ENCODE data around the gene SFN. TPM values are rescaled to one million over a fixed set of nuclear protein-coding genes. Genes with fewer than 3 reads are reported as not detected.

SFN gene
- total RNA-seq, 1 experiment from 2014 or later, result 245 TPM

DNA sequence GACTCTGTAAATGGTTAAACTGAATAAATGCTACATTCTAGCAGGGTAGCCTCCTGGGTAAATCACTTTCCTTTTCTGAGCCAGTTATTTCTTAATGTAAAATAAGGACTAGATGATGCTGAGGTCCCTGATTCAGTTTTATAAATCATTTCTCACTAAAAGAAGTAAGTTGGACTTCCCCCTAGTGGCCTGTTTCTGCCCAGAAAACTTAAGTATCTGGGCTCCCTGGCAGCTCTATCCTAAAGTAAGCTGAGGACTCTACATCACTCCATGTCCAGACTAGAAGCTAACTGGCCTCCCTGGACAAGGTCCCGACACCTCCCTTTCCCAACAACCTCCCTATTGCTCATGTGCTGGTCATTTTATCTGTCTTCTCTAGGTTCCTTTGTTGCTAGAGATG is 24.2 kb downstream of the SFN start:
- CTCF ChIA-PET, result interaction anchor here (0.7 to 1.4 kb wide), 4 partner anchors 11 to 38 kb away, joined by 3 to 5 read pairs (median 3); no protein-coding TSS in a partner anchor
- H3K27ac ChIP-seq (ENCODE audit: low read depth, low read length), result no peak overlapping the region
- peaks cover 38 to 48% of the 10 kb centered on the region in 2 experiments for H3K36me3 ChIP-seq (ENCODE audit: control insufficient read depth in 1 of 2, insufficient read depth in 2 of 2, low read length in 2 of 2)
- peaks cover 4 to 19% of the 10 kb centered on the region in 2 experiments; a peak in 3 of 4 replicates for H3K4me1 ChIP-seq (ENCODE audit: control insufficient read depth in 1 of 2, insufficient read depth in 2 of 2, low read length in 2 of 2)
- TF ChIP-seq RAD21 (IDR thresholded peaks at IDR 0.05; ENCODE audit: low read depth) (peak; percentile 50), SIN3A (IDR thresholded peaks at IDR 0.05; ENCODE audit: low read depth) (no peak)
- TF ChIP-seq, protein P1, sequence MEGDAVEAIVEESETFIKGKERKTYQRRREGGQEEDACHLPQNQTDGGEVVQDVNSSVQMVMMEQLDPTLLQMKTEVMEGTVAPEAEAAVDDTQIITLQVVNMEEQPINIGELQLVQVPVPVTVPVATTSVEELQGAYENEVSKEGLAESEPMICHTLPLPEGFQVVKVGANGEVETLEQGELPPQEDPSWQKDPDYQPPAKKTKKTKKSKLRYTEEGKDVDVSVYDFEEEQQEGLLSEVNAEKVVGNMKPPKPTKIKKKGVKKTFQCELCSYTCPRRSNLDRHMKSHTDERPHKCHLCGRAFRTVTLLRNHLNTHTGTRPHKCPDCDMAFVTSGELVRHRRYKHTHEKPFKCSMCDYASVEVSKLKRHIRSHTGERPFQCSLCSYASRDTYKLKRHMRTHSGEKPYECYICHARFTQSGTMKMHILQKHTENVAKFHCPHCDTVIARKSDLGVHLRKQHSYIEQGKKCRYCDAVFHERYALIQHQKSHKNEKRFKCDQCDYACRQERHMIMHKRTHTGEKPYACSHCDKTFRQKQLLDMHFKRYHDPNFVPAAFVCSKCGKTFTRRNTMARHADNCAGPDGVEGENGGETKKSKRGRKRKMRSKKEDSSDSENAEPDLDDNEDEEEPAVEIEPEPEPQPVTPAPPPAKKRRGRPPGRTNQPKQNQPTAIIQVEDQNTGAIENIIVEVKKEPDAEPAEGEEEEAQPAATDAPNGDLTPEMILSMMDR (IDR thresholded peaks at IDR 0.05 in 2 of 3, conservative IDR thresholded peaks at IDR 0.05 in 1 of 3; ENCODE audit: borderline replicate concordance in 1 of 3, insufficient read depth in 1 of 3, low read depth in 2 of 3, low read length in 2 of 3), result peak; percentile 19 to 61 (median 54); a peak in 5 of 6 replicates
- no peaks in the 10 kb centered on the region for H3K9me3 ChIP-seq (ENCODE audit: control insufficient read depth in 1 of 2, insufficient read depth in 1 of 2, low read depth in 1 of 2, low read length in 2 of 2)
- intact Hi-C loops (cut with micrococcal nuclease), result no loop called here
- POLR2A ChIA-PET, result interaction anchor here (1.0 to 1.5 kb wide), 3 partner anchors 9 to 22 kb away, joined by 3 to 6 read pairs (median 6); partner anchors contain the start of gene GPATCH3
- H3K9ac ChIP-seq (ENCODE audit: low read length), result no peak overlapping the region
- H3K79me2 ChIP-seq (ENCODE audit: insufficient read depth, low read length), result peaks cover 43% of the 10 kb centered on the region
- no peak overlapping the region for H3K4me2 ChIP-seq (ENCODE audit: low read length)
- RAD21 ChIA-PET (ENCODE audit: low non-redundant PET in 1 of 2, low total read pairs in 2 of 2, uncharacterized antibody in 2 of 2, unreplicated experiment in 2 of 2), result no interaction called here
- no peak overlapping the region for H3K4me3 ChIP-seq (replicated peaks in 1 of 2; ENCODE audit: low read depth in 1 of 2, low read length in 2 of 2)
- H4K20me1 ChIP-seq (ENCODE audit: insufficient read depth), result peaks cover 2% of the 10 kb centered on the region; the same call in 1 of the 2 replicates
- H3K9me2 ChIP-seq (ENCODE audit: insufficient read depth), result no peaks in the 10 kb centered on the region
- H2AFZ ChIP-seq (ENCODE audit: low read depth, low read length, poor library complexity, severe bottlenecking), result no peak overlapping the region
- no TSS peak for BruUV-seq (replicated peaks)
- no peaks in the 10 kb centered on the region for H3K27me3 ChIP-seq (ENCODE audit: insufficient read depth, low read length)
- ATAC-seq (no peak), DNase-seq (ENCODE audit: low read depth, low spot score) (no peak)

DNA sequence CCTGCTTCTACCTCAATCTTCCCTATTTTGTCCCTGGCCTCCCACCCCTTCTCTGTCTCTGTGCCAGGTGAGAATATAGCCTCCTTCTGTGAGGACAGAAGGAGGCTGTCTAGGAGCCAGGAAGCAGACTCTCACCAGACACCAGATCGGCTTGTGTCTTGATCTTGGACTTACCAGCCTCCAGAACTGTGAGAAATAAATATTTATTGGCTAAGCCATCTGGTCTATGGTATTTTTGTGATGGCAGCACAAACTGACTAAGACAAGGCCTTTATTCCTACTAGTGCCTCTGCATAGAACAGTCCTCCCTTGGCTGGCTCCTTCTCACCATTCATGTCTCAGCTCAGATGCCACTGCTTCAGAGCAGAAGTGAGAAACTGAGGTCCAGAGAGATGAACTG is 25.3 kb downstream of the SFN start:
- peaks cover 2% of the 10 kb centered on the region; the same call in 1 of the 2 replicates for H4K20me1 ChIP-seq (ENCODE audit: insufficient read depth)
- RAD21 ChIA-PET (ENCODE audit: low non-redundant PET in 1 of 2, low total read pairs in 2 of 2, uncharacterized antibody in 2 of 2, unreplicated experiment in 2 of 2), result no interaction called here
- no peak overlapping the region for H2AFZ ChIP-seq (ENCODE audit: low read depth, low read length, poor library complexity, severe bottlenecking)
- no peak overlapping the region for H3K27ac ChIP-seq (ENCODE audit: low read depth, low read length)
- peaks cover 4 to 19% of the 10 kb centered on the region in 2 experiments; a peak in 3 of 4 replicates for H3K4me1 ChIP-seq (ENCODE audit: control insufficient read depth in 1 of 2, insufficient read depth in 2 of 2, low read length in 2 of 2)
- intact Hi-C loops (cut with micrococcal nuclease), result no loop called here
- ATAC-seq (no peak), DNase-seq (ENCODE audit: low read depth, low spot score) (no peak)
- no peak overlapping the region for H3K4me2 ChIP-seq (ENCODE audit: low read length)
- BruUV-seq (replicated peaks), result no TSS peak
- H3K36me3 ChIP-seq (ENCODE audit: control insufficient read depth in 1 of 2, insufficient read depth in 2 of 2, low read length in 2 of 2), result peaks cover 34 to 52% of the 10 kb centered on the region in 2 experiments
- peaks cover 43% of the 10 kb centered on the region for H3K79me2 ChIP-seq (ENCODE audit: insufficient read depth, low read length)
- H3K9me3 ChIP-seq (ENCODE audit: control insufficient read depth in 1 of 2, insufficient read depth in 1 of 2, low read depth in 1 of 2, low read length in 2 of 2), result no peaks in the 10 kb centered on the region
- H3K4me3 ChIP-seq (replicated peaks in 1 of 2; ENCODE audit: low read depth in 1 of 2, low read length in 2 of 2), result no peak overlapping the region
- no peaks in the 10 kb centered on the region for H3K27me3 ChIP-seq (ENCODE audit: insufficient read depth, low read length)
- POLR2A ChIA-PET, result interaction anchor here (1.5 kb wide), 1 partner anchor 12 kb away, joined by 6 read pairs; the partner anchor contains the start of gene GPATCH3
- no peaks in the 10 kb centered on the region for H3K9me2 ChIP-seq (ENCODE audit: insufficient read depth)
- CTCF ChIA-PET, result interaction anchor here (0.7 to 1.1 kb wide), 2 partner anchors 9 to 286 kb away, joined by 3 read pairs; no protein-coding TSS in a partner anchor
- no peak overlapping the region for H3K9ac ChIP-seq (ENCODE audit: low read length)
- no peak for TF ChIP-seq EZH2phosphoT487 (IDR thresholded peaks at IDR 0.05; ENCODE audit: borderline replicate concordance)
- TF ChIP-seq RAD21 (IDR thresholded peaks at IDR 0.05; ENCODE audit: low read depth), result no peak
- no peak for TF ChIP-seq ZFX (IDR thresholded peaks at IDR 0.05)
- no peak for TF ChIP-seq POLR2AphosphoS5 (IDR thresholded peaks at IDR 0.05; ENCODE audit: low read depth, low read length)
- TF ChIP-seq, protein P2, sequence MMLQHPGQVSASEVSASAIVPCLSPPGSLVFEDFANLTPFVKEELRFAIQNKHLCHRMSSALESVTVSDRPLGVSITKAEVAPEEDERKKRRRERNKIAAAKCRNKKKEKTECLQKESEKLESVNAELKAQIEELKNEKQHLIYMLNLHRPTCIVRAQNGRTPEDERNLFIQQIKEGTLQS (IDR thresholded peaks at IDR 0.05), result no peak
- TF ChIP-seq ZNF274 (IDR thresholded peaks at IDR 0.05; ENCODE audit: low read depth, low read length), result no peak
- TF ChIP-seq TCF7L2 (IDR thresholded peaks at IDR 0.05; ENCODE audit: borderline replicate concordance, extremely low read depth, insufficient read depth, insufficient read length), result no peak
- TF ChIP-seq SP1 (IDR thresholded peaks at IDR 0.05; ENCODE audit: low read depth), result no peak
- TF ChIP-seq CEBPB (IDR thresholded peaks at IDR 0.05; ENCODE audit: low read depth), result no peak
- TF ChIP-seq JUND (IDR thresholded peaks at IDR 0.05), result no peak
- TF ChIP-seq SRF (IDR thresholded peaks at IDR 0.05; ENCODE audit: low read depth), result no peak
- TF ChIP-seq CBX3 (IDR thresholded peaks at IDR 0.05; ENCODE audit: low read depth), result no peak
- TF ChIP-seq, protein P3, sequence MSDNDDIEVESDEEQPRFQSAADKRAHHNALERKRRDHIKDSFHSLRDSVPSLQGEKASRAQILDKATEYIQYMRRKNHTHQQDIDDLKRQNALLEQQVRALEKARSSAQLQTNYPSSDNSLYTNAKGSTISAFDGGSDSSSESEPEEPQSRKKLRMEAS (IDR thresholded peaks at IDR 0.05), result no peak
- no peak for TF ChIP-seq EZH2 (IDR thresholded peaks at IDR 0.05)
- no peak for TF ChIP-seq ELF1 (IDR thresholded peaks at IDR 0.05; ENCODE audit: borderline replicate concordance, low read depth)
- TF ChIP-seq YY1 (IDR thresholded peaks at IDR 0.05; ENCODE audit: extremely low read depth, insufficient replicate concordance, low read depth, low read length), result no peak
